HG03039 (cell line): ENCODE measurements around the gene GIT1.

Experiments used
- ATAC-seq: cut with Tn5 transposase; IDR thresholded peaks from one replicate; pipeline ENCODE4 v1.9.1; 2021; ENCODE audit warnings: mild to moderate bottlenecking, moderate library complexity; ENCODE audit not compliant: unreplicated experiment

GIT1 gene

GRCh38 chr17:29616300-29617048, 27.0 kb upstream of the GIT1 start:
- no peak for ATAC-seq

DNA sequence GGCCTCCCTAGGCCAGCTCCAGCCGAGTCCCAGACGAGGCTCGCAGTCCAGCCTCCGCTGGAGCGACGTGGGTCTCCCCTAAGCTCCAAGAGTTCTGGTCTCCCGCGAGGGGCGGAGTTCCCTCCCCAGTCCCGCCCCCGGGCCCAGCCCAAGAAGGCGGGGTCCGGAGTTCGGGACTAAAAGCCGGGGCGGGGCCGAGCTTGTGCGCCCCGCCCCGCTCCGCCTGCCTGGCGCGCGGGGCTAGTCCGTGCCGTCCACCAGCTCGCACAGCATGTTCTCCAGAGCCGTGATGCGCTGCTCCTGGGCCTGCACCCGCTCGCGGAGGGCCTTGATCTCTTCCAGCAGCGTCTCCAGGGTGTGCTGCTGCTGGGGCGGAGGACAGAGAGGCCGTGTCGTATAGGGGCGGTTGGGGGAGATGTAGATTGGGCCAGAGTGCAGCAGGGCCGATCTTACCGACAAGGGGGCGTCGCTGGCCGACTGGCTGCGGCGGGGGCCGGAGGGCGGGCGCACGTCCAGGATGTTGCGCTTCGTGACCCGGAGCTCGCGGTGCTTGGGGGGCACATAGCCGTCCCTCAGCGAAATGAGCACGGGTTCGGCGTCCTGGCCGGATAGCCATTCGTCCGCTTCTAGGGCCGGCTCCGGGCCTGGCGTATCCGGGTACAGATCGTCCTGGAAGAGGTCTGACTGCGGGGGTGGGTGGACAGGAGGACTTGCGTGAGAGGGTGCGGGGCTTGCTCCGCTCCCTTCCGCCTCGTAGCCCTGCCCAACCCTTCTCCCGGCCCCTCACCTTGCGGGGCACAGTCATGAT, 26.2 kb upstream of the GIT1 start:
- ATAC-seq = peak; percentile 50

DNA sequence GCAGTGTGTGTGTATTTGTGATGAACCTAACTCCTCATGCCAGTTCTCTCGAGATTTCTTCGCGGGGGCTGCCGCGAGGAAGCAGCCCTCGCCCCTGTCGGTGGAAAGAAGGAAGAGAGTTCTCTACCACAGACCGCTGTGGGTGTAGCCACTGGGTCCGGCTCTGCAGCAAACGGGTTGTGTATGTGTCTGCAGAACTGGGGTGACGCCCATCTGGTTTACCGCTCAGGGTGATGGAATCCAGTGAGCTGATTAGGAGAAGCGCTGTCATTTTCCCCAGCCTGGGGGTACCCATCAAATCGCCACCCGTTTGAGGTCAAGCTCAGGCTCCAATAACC, 25.6 kb upstream of the GIT1 start:
- ATAC-seq = no peak

- no peak for ATAC-seq
These were observed 25.1 kb upstream of the GIT1 start for GRCh38 chr17:29614349-29615047.

- ATAC-seq = no peak
These were observed 24.4 kb upstream of the GIT1 start for GRCh38 chr17:29613856-29614255.

- no peak for ATAC-seq
These were observed 23.9 kb upstream of the GIT1 start for GRCh38 chr17:29613352-29613837.

DNA sequence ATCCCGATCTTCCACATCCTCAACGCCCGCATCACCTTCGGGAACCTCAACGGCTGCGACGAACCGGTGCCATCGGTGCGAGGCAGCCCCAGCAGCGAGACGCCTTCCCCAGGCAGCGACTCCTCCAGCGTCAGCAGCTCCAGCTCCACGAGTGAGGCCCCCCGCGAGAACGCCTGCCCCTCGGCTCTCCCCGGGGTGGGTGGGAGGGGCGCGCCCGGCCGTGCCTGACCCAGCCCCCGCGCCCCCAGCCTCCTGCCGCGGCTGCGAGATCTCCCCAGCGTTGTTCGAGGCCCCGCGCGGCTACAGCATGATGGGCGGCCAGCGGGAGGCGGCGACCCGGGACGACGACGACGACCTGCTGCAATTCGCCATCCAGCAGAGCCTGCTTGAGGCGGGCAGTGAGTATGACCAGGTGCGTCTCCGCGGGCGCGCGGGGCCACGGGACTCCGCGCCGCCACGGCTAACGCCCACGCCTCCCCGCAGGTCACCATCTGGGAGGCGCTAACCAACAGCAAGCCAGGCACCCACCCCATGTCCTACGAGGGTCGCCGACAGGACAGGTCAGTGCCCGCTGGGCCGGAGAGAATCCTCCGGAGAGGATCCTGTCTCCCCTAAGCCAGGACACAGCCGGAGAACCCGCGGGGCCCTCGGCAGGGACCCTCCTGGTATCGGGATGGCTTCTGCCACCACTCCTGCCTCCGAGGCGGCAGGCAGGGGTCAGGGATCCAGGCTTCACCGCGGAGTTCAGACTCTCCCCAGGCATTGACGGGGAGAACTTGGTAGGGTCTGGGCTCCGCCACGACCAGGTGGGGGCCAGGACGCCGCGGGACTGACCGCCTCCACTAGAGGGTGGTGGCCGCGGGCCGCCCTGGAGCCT, 23.2 kb upstream of the GIT1 start:
- no peak for ATAC-seq

GRCh38 chr17:29612094-29612403, 22.6 kb upstream of the GIT1 start:
- no peak for ATAC-seq

GRCh38 chr17:29611351-29612093, 22.1 kb upstream of the GIT1 start:
- no peak for ATAC-seq

DNA sequence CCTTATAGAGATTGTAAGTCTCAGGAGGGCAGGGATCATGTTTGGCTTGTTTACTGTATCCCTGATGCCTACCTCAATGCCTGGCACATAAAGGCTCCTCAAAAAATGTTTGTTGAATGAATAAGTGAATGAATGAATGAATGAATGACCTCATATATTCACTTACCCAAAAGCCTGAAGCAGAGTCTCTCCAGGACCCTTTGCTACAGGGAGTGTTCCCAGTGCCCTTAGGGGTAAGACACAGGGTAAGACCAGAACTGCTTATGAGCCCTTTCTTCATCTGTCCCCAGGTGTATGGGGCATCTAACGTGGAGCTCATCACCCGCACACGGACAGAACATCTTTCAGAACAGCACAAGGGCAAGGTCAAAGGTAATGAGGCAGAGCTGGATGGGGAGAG, 20.9 kb upstream of the GIT1 start:
- ATAC-seq = no peak

- ATAC-seq = no peak
These were observed 19.5 kb upstream of the GIT1 start for GRCh38 chr17:29608986-29609385.

GRCh38 chr17:29607557-29608195, 18.2 kb upstream of the GIT1 start:
- ATAC-seq = no peak

DNA sequence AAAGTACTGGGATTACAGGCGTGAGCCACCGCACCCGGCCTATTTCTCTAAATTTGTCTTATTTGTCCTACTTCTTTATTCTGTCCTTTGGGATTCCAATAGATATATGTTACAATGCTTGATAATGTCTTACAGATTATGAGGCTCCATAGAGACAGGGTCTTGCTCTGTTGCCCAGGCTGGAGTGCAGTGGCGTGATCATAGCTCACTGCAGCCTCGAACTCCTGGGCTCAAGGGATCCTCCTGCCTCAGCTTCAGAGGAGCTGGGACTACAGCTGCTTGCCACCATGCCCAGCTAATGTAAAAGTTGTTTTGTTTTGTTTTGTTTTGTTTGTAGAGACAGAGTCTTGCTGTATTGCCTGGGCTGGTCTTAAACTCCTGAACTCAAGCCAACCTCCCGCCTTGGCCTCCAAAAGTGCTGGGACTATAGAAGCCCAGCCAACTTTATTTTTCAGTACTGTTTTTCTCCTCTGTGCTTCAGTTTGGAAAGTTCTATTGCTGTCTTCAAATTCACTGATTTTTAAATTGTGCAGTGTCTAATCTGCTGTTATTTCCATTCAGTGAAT, 13.7 kb upstream of the GIT1 start:
- no peak for ATAC-seq

GRCh38 chr17:29597361-29598172, 8.1 kb upstream of the GIT1 start:
- ATAC-seq = no peak

DNA sequence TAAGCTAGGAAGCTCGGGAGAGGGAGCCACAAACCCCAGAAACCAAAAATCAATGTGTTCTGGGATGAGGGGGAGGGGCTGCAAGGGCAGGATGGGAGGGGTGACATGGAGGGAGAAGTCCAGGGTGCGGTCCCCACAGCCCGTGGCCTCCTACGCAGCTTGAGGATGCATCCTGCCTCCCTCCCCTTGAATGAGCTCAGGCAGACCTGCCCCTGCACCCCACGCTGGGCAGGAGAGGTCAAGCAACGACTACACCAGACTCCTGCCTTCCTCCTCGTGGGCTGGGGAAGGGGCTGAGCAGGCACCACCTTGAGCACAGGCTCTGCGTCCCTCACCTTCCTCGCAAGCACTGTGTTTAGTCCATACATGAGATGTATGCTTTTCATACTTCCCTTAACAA, 7.4 kb upstream of the GIT1 start:
- ATAC-seq = no peak

- no peak for ATAC-seq
These were observed 6.7 kb upstream of the GIT1 start for GRCh38 chr17:29595943-29596774.

DNA sequence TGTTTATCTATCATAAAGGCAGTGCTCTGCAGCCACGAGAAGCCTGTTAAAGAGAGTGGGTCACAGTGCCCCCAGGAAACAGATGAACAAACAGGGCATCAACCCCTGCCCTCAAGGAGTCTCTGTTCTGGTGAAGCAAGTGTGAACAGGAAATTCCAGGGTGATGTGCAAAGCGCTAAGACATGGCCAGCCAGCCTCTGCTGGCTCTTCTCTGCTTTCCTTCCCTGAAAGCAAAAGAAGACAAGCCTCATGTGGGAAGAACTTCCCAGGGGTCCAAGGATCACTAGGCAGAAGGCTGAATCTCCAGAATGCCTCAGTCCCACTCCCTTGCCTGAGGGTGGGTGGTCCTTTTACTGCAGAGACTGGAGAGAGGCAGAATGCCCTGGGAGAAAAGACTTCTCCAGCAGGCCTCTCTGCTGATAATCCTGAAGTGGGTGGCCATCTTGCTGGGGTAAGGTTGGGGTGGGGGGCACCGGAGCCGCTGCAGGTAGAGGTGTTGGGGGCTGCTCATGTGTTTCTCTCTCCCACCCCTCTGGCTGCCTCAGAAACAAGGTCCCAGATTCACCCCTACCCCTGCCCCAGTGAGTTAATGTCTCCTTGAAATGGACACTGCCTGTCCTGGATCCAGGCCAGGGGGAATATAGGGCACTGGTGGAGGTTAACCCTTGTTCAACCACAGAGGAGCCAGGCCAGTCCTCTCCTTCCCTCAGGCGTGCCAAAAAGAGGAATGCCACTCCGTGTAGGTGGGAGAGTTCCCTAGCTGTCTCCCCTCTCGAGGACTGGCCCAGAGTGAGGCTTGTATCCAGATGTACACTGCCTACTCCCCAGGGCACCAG, 5.9 kb upstream of the GIT1 start:
- ATAC-seq = no peak
